GM18868 (cell line): ENCODE results near the gene BAZ1A.
"Not testable (repeated sequence)": the region's sequence is repeated elsewhere in the genome, so short reads cannot be mapped to it uniquely, and the experiment has no call there.

ENCODE experiments used
- ATAC-seq: cut with Tn5 transposase; IDR thresholded peaks from one replicate; pipeline ENCODE4 v1.9.1; 2021; ENCODE audit warnings: mild to moderate bottlenecking, moderate library complexity; ENCODE audit not compliant: unreplicated experiment

BAZ1A gene

GRCh38 chr14:34737079-34737478 is 138.1 kb downstream of the BAZ1A start:
- ATAC-seq: not testable (repeated sequence)

DNA sequence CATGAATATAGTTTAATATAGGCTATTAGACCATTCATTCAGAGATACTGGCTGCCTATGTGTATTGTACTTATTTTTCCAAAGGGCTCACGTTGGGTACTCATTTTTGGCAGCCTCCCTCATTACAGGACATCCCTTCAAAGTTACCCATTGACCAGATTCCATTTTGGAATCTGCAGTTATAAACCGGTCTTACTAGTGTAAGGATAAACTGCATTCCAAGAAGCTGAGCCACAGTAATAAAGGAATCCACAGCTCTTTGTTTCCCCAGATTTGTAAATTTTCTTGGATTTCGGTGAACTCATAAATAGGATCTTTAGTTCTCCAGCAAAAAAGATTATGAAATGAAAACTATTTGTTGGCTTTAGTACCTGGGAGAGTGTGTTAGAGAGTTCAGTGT is 141.9 kb downstream of the BAZ1A start:
- ATAC-seq: no peak

GRCh38 chr14:34732802-34733201 is 142.4 kb downstream of the BAZ1A start:
- ATAC-seq: no peak

- ATAC-seq: no peak
Measured at GRCh38 chr14:34723867-34724266, 151.3 kb downstream of the BAZ1A start.

DNA sequence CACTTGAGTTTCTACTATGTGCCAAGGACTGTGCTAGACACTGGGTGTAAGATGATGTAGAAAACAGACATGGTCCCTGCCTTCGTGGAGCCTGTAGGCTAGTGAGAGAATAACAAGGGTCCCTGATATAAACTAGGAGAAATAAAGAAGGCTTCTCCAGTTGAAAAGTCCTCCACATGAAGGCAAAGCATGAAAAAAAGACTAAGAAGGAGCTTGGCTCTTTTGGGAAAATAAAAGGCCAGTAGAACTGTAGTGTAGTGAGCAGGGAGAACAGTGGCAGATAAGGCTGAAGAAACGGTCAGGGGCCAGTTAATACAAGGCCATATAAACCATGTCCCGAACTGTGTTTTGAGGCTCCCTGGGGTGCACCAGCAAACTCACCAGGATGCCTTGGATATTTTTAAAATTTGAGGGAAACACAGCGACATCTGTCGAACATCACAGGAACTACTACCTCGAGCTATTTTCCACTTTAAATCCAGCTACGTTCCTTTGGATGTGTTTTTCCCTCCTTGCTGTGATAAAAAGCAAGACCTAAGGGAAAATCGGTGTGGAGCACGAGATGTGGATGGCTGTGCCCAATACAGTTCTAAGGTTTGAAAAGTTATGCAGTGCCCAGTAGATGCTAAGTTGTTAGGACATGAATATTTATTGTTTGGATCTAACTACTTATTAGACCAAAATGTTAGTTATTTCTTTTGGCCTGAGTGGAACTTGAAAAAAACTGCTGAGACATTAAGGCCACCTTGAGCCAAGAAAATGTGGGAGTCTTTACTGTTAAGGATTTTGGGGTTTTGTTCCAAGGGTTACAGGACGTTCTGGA is 152.2 kb downstream of the BAZ1A start:
- peak; percentile 49 for ATAC-seq

DNA sequence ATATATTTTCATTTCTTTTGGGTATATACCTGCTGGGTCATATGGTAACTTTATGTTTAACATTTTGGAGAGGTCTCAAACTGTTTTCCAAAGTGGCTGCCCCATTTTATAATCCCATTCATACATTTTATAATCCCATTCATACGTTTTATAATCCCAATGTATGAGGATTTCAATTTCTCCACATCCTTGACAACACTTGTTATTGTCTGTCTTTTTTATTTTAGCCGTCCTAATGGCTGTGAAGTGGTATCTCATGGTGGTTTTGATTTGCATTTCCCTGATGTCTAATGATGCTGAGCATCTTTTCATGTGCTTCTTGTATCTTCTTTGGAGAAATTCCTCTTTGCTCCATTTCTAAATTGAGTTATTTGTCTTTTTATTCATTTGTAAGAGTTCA is 154.0 kb downstream of the BAZ1A start:
- ATAC-seq: no peak

DNA sequence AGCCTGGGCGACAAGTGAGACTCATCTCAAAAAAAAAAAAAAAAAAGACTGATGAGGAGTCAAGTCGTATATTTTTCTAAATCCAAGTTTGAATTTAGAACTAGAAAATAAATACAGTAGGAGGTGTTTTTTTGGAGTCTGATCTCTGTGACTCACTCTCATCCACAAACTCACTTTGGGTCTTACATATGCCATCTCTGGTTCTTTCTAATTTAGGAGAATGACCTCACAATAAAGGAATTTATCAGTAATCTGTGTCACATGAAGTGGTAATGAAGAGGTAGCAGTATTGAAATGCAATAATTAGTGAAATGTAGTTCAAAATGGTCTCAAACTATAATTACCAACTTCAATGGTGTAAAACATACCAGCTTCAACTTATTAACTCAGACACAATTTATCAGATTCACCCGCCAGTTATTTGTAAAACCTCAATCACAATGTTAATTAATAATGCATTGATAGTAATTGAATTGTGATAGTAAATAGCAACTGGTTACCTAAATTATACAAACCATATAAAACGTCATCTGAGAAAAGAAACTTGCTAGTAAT is 156.3 kb downstream of the BAZ1A start:
- no peak for ATAC-seq

GRCh38 chr14:34715127-34715863 is 159.9 kb downstream of the BAZ1A start:
- no peak for ATAC-seq

GRCh38 chr14:34714320-34715126 is 160.6 kb downstream of the BAZ1A start, which contains the start of gene CFL2:
Gene CFL2 (minus strand): TSS chr14:34714593. CDS start chr14:34714540, 53 bp downstream.
- ATAC-seq: peak; percentile 88

DNA sequence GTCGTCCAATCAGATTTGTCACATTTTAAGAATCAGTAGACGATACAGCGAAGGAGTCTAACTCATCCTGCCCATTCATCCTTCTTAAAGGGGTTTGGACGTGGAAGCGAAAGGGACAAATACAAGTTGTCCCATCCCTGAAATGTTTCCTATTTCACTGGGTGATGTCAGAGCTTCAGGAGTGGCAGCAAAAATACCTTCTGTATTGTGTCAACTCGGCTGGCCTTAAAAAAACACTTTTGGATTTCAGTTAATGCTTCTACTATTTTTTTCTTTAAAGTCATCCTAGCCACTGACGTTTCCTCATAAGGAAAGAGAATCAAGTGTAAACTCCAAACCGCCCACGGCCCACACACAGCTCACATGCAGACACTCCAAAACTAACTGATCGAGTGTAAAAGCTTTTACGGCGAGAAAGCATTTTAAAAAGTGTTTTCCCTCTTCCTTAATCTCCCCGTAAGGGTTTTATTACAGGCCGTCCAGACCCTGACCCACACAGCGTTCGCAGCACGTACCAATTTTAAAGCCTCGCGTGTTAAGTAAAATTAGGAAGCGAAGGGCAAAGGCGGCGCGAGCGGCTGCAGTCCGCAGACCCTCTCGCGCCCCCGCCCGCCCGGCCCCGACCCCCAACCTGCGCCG is 161.4 kb downstream of the BAZ1A start:
- ATAC-seq: peak; percentile 8

GRCh38 chr14:34713122-34713680 is 162.0 kb downstream of the BAZ1A start:
- ATAC-seq: no peak

GRCh38 chr14:34711796-34712712 is 163.1 kb downstream of the BAZ1A start:
- no peak for ATAC-seq

GRCh38 chr14:34711169-34711568 is 164.0 kb downstream of the BAZ1A start:
- peak; percentile 42 for ATAC-seq

DNA sequence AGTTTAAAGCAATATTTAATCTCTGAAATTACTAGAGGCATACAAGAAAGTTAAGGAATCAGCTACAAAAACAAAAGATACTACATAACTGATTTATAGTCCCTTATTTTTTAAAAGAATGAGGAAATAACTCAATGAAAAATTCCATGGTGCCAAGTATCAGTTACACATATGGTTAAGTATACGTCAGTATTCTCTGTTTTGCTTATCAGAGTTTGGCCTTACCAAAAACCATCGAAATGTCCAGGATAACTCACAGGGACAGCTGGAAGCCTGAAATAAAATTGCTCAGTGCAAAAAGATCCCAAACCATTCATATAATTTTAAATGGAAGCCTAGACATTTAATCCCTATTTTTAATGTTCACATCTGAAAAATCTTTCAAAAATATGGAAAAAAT is 164.4 kb downstream of the BAZ1A start:
- ATAC-seq: no peak

DNA sequence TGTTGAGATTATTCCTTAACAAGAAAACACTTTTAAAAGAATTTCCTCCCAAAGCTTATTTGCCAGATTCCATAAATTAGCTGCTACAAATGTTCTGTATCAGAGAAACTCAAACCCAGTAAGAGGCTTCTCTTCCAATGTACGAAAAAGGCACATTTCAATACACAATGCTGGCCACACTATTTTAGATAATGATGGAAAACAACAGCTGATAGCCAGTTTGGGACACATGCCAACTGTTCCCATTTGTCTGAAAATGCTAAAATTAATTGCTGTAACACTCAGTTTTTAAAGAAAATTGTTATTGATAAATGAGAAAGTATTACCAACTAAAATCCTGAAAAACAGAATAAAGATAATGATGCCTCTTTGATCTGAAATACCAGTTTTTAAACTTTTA is 165.2 kb downstream of the BAZ1A start:
- ATAC-seq: no peak

DNA sequence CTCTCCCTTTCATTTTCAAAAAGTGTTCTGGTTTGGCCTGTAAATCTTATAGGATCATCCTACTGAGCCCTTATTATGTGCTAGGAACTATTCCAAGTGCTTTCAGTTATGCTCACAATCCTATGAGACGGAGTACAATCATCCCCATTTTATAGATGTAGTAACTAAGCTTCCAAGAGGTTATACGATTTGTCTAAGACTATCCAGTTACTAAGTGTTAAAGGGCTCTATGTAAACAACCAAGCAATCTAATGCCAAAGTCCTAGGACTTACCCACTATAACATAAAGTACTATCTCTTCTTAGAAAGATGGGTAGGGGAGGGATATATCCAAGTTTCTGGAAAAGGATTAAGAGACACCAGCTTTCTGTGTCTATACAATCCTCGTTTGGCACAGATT is 167.4 kb downstream of the BAZ1A start:
- no peak for ATAC-seq
